ENCODE data around the gene DOCK3.
"Not testable (repeated sequence)": the region's sequence is repeated elsewhere in the genome, so short reads cannot be mapped to it uniquely, and the experiment has no call there.

The DOCK3 gene

GRCh38 chr3:50986726-50987125 lies 312.0 kb downstream of the DOCK3 start:
- DNase-seq = no peak

DNA sequence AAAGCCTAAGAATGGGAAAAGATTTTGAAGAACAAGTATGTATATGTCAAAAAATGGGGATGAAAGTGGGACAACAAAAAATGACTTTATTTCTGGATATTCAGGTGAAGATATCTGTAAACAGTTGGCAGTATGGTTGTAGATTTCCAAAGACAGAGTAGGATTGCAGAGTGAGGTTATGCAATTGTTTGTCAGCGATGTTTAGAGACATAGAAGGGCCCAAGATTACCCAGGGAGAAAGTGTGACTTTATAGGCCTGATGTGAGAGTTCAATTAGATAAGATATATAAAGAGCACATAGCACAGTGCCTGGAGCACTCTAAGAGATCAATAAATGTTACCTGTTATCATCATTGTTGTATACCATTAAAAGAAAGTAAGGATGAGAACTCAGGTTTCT lies 319.8 kb downstream of the DOCK3 start:
- DNase-seq = no peak

DNA sequence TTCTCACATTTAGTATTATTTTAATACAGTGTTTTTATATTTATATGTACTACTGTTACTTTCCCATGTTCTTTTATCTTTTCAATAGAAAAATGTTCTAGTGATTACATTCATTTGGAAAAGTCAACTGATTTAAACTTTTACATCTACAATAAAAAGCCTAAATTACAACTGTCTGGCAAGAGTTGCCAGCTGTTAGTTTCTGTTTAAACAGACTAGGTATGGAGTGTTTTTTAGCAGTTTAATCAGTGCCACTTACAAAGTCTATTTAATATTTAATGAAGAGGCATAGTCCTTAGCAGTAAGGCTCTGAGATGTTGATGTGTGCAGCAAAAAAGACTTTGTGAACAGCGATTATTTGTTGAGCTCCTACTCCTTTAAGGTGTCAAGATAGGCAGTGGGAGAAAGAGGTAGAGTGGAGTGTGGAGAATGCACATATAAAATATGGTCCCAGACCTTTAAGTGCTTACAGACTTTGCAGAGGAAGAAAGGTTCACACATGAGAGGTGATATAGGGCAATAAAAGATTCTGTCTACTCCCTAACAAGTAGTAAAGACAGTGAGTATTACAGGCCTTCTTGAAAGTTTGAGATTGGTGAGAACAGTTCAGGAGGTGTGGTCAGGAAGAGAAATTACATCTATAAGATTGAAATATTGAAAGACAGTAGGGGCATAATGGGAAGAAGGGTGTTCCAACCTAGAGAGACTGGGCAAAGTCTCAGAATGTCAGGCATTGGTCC lies 320.5 kb downstream of the DOCK3 start:
- DNase-seq = no peak

GRCh38 chr3:51002495-51002894 lies 327.8 kb downstream of the DOCK3 start:
- no peak for DNase-seq

DNA sequence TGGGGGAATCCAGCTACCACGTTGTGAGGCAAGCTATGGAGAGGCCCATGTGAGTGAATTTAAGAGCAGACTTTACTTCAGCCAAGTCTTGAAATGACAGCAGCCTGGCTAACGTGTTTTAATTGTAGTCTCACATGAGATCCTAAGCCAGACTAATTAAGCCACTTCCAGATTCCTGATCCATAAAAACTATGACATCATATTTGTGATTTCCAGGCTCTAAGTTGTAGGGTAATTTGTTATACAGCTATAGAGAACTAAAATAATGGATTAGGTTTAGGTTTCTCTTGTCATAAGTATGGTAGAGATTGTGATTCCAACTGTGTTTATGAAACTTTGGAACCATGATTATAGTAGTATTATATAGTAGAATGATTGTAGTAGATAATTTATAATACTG lies 329.5 kb downstream of the DOCK3 start:
- DNase-seq = no peak

GRCh38 chr3:51024121-51024520 lies 349.4 kb downstream of the DOCK3 start:
- DNase-seq = no peak

DNA sequence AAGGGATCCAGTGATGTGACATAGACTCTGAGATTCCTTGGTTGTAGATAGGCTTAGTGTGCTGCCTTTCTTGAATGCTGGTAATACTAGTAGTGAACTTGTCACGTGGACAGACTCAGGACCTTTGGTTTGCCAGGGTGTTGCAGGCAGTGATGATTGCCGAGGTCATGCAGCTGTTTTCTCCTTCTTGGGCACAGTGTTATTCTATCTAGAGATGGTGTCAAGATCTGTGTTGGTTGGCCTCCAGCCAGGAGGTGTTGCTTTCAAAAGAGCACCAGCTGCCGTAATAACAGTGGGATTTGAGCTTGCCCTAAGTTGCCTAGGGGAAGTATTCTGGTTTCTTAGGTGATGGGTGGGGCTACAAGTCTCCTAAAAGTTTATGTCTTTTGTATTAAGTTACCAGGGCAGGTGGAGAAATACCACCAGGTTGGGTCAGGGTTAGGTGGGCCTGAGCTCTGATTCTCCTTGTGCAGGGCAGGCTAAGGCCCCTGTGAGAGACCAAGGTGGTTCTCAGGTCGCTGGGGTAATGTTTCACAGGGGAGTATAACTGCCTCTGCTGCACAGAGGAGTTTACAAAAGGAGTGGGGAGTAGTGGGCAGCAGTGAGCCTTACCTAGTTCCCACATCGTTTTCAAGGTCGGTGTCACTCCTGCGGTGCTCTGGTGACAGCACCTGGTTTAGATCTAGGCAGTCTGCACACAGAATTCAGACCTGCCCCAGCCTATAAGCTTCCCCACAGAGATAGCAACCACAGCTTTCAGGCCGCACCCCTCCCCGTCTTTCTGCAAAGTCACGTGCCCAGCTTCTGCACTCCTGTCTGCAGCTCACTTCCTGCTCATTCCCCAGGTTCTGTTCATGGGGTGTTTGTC lies 350.3 kb downstream of the DOCK3 start:
- DNase-seq = peak; percentile 19

DNA sequence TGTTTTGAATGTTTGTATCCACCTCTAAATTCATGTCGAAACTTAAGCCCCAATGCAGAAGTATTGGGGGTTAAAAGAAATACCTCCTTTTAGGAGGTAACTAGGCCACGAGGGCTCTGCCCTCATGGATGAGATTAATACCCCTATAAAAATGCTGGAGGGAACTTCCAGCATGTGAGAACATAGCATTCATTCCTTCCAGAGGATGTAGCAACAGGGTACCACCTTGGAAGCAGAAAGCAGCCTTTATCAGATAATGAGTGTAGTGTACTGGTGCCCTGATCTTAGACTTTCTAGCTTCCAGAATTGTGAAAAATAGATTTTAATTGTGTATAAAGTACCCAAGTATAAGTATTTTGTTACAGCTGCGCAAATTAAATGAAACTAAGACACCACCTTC lies 356.9 kb downstream of the DOCK3 start:
- DNase-seq = no peak

- DNase-seq = no peak
These were observed 360.9 kb downstream of the DOCK3 start for GRCh38 chr3:51035630-51036029.

DNA sequence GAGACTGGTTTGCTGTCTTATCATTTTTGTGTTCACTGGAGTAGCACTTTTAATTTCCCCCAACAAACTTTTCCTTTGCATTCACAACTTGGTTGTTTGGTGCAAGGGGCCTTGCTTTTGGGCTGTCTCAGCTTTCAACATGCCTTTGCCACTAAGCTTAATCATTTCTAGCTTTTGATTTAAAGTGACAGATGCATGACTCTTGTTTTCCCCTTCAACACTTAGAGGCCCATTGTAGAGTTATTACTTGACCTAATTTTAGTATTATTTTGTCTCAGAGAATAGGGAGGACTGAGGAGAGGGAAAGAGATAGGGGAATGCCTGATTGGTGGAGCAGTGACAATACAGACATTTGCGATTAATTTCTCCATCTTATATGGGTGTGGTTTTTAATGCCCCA lies 370.3 kb downstream of the DOCK3 start:
- DNase-seq = no peak

DNA sequence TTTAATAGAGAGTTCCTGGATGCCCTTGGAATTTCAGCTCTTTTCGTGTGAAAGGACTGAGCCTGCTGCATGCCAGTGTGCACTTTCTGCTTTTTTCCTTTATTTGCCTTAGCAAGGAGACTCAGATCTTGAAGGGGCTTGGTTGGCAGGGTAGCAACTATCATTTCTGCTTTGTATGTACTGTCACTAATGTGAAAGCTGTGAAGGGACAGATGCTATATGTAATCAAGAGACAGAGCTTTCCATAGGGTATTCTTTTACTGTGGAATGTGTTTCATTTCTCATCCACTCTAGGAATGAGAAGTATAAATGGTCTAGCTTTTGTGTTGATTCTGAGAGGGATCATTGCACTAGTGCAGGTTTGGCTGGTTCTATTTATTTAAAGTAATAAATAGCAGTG lies 377.8 kb downstream of the DOCK3 start:
- DNase-seq = no peak

- DNase-seq = no peak
These were observed 382.4 kb downstream of the DOCK3 start for GRCh38 chr3:51057121-51057520.

DNA sequence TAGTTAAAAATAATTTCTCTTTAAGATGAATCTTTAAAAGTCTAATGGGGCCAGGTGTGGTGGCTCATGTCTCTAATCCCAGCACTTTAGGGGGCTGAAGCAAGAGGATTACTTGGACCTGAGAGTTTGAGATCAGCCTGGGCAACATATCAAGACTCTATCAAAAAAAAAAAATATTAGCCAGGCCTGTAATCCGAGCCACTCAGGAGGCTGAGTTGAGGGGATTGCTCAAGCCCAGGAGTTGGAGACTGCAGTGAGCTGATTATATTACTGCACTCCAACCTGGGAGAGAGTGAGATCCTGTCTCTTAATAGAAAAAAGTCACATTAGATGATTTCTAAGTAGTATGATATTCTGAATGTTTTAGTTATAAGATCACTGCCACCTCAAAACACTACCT lies 388.3 kb downstream of the DOCK3 start:
- no peak for DNase-seq

DNA sequence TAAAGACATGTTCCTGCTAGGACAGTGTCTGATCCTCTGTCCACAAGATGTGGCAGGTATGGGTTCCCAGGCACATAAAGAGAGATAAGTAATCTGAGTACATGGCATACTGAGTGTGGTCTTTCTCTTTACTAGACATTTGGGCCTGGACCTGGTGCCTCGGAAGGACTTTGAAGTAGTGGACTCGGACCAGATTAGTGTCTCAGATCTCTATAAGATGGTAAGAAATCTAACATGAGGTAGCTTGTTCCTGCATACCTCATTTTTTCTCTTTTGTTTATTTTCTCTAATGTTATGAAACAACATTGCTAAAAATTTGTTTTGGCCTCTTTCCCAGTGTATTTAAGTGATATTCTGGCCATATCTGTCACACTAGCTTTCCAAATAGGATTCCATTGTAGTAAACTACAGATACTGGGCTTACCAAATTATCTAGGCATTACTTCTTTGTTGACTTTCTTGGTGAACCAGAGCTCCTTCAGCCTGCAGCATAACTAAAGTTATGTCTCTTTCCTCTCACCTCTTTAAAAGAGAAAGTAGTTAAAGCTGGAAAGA lies 400.6 kb downstream of the DOCK3 start:
- DNase-seq = no peak

GRCh38 chr3:51082363-51082762 lies 407.6 kb downstream of the DOCK3 start:
- no peak for DNase-seq

- no peak for DNase-seq
These were observed 408.8 kb downstream of the DOCK3 start for GRCh38 chr3:51083490-51083889.

DNA sequence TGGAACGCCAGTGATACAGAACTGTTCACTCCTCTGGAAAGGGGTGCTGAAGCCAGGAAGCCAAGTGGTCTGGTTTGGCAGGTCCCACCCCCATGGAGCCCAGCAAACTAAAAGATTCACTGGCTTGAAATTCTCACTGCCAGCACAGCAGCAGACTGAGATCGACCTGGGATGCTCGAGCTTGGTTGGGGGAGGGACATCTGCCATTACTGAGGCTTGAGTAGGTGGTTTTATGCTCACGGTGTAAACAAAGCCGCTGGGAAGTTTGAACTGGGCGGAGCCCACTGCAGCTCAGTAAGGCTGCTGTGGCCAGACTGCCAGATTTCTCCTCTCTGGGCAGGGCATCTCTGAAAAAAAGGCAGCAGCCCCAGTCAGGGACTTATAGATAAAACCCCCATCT lies 417.4 kb downstream of the DOCK3 start:
- peak; percentile 17 for DNase-seq

- not testable (repeated sequence) for DNase-seq
These were observed 420.1 kb downstream of the DOCK3 start for GRCh38 chr3:51094838-51095237.

- DNase-seq = peak; percentile 23
These were observed 425.2 kb downstream of the DOCK3 start for GRCh38 chr3:51099794-51100535.

GRCh38 chr3:51100536-51100851 lies 425.8 kb downstream of the DOCK3 start:
- DNase-seq = no peak

DNA sequence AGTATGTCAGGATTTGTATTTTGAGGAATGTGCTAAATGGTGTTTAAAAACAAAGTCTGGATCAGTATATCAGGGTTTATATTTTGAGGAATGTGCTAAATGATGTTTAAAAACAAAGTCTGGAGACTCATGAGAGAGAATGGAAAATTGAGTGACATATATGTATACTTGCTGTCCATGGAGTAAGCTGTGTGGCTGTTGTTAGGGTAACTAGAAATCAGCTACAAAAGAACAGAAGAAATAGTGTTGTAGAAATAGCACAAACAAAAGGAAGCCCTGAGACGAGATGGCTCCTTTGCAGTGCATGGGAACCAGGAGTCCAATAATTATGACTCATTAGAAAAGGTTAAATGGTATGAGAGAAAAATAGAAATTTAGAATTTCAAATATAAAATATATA lies 427.7 kb downstream of the DOCK3 start:
- no peak for DNase-seq

DNA sequence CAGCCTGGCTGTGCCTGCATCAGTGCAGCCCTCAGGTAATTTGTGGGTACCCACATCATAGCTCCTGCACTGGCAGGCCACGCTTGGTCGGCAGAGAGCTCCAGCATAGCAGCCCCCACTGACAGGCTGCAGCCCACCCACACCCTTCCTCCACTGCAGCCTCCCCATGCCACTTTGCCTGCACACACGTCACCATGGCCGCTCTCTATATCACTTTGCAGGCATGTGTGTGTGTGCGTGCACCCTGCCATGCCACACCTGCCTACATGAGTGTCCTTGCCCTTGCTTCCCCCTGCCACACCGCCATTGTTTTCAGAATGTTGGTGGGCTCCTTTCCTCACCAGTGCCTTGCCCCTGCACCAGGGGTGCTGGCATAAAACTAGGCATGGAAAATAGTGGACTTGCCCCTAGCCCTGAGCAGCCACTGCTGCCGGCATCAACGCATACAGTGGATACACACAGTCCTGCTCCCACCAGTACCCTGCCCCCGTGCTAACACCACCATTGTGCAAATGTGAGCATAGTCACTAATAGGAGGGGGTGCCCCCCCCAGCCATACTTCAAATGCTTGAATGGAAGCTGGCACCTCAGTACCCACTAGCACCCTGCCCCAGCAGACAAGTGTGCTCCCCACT lies 431.6 kb downstream of the DOCK3 start:
- no peak for DNase-seq

- DNase-seq = no peak
These were observed 435.9 kb downstream of the DOCK3 start for GRCh38 chr3:51110586-51110985.

Measured in NCI-H510A (cell line).